GM12875 (cell line): ENCODE results near the gene DDHD1.

Experiments used
- H3K4me3 ChIP-seq: one replicate; pipeline ENCODE4 v1.5.1; 2011; ENCODE audit warnings: low read depth, low read length, control low read depth
- TF ChIP-seq, protein P1 (sequence below): IDR thresholded peaks from 2 replicates; pipeline ENCODE4 v1.5.1; 2011; ENCODE audit warnings: low read depth, mild to moderate bottlenecking, control low read depth, inconsistent platforms, low read length, moderate library complexity, borderline replicate concordance; ENCODE audit not compliant: insufficient read depth

DDHD1 gene

GRCh38 chr14:53002576-53002975 is 150.5 kb downstream of the DDHD1 start:
- TF ChIP-seq, protein P1, sequence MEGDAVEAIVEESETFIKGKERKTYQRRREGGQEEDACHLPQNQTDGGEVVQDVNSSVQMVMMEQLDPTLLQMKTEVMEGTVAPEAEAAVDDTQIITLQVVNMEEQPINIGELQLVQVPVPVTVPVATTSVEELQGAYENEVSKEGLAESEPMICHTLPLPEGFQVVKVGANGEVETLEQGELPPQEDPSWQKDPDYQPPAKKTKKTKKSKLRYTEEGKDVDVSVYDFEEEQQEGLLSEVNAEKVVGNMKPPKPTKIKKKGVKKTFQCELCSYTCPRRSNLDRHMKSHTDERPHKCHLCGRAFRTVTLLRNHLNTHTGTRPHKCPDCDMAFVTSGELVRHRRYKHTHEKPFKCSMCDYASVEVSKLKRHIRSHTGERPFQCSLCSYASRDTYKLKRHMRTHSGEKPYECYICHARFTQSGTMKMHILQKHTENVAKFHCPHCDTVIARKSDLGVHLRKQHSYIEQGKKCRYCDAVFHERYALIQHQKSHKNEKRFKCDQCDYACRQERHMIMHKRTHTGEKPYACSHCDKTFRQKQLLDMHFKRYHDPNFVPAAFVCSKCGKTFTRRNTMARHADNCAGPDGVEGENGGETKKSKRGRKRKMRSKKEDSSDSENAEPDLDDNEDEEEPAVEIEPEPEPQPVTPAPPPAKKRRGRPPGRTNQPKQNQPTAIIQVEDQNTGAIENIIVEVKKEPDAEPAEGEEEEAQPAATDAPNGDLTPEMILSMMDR: no peak
- H3K4me3 ChIP-seq: no peak overlapping the region

GRCh38 chr14:53001787-53002378 is 151.2 kb downstream of the DDHD1 start:
- H3K4me3 ChIP-seq: no peak overlapping the region
- TF ChIP-seq, protein P1: no peak

GRCh38 chr14:52998376-52999015 is 154.6 kb downstream of the DDHD1 start:
- H3K4me3 ChIP-seq: no peak overlapping the region
- TF ChIP-seq, protein P1: no peak

DNA sequence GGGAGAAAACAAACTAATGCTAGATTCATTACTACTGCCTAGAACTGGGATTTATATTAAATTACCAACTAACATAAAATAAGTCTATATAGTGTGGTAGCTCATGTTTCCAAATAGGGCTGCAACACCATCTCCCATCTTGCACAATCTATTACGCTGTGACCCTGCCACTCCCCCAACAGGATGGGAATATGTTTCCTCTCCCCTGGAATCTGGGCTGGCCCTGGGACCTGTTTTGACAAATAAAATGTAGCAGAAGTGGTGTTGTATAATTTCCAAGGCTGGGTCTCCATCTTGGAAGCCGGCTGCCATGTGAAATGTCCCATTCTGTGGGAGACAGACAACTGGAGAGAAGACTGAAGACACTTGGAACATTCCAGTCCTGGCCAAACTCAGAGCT is 156.6 kb downstream of the DDHD1 start:
- H3K4me3 ChIP-seq: no peak overlapping the region
- TF ChIP-seq, protein P1: no peak

DNA sequence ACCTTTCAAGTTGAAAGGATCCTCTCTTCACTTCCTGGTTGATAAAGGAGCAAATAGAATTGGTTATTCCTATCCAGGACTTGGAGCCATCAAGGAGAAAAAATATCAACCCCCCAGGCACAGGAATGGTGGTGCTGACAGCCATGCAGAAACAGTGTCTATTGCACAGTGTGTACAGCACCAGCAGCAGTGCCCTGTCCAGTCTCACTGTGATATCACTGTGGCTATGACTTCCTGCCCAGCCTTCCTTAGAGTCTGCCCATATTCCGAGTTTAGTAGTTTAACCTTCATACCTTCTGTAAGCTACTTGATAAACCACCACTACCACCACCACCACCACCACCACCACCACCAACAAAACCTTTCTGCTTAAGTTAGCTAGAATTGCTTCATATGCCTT is 157.1 kb downstream of the DDHD1 start:
- TF ChIP-seq, protein P1: no peak

DNA sequence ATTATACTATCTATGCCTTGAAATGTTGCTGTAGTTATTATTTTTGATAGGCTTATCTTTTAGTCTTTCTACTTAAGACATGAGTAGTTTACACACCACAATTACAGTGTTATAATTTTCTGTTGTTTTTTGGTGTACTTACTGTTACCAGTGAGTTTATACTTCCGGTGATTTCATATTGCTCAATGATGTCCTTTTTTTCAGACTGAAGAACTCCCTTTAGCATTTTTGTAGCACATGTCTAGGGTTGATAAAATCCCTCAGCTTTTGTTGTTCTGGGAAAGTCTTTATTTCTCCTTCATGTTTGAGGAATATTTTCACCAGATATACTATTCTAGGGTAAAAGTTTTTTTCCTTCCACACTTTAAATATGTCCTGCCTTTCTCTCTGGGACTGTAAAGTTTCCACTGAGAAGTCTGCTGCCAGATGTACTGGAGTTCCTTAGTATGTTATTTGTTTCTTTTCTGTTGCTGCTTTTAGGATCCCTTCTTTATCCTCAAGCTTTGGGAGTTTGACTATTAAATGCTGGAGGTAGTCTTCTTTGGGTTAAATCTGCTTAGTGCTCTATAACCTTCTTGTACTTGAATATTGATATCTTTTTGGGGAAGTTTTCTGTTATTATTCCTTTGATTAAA is 160.8 kb downstream of the DDHD1 start:
- no peak overlapping the region for H3K4me3 ChIP-seq
- TF ChIP-seq, protein P1: no peak

More for the DNA sequence above, 157.1 kb downstream of the DDHD1 start:
- H3K4me3 ChIP-seq: no peak overlapping the region

DNA sequence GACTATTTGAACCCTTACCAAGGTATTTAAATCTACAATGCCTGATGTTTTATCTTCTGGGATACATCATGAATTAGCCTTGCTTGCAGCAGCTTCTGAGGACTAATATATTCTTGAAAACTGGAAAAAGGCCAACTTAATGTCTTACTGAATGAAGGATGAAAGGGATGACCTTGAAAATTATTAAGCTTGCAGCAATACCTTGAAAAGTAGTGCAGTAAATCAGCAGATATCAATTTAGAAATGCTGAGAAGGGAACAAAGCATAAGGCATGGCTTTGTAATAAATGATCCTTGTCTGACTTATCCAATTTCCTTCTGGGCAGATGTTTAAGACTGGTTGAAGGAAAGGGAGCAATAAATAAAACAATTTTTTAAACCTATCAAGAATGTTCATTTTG is 165.0 kb downstream of the DDHD1 start:
- no peak overlapping the region for H3K4me3 ChIP-seq
- TF ChIP-seq, protein P1: no peak
